ENCODE measurements around the gene TTLL5.

DNA sequence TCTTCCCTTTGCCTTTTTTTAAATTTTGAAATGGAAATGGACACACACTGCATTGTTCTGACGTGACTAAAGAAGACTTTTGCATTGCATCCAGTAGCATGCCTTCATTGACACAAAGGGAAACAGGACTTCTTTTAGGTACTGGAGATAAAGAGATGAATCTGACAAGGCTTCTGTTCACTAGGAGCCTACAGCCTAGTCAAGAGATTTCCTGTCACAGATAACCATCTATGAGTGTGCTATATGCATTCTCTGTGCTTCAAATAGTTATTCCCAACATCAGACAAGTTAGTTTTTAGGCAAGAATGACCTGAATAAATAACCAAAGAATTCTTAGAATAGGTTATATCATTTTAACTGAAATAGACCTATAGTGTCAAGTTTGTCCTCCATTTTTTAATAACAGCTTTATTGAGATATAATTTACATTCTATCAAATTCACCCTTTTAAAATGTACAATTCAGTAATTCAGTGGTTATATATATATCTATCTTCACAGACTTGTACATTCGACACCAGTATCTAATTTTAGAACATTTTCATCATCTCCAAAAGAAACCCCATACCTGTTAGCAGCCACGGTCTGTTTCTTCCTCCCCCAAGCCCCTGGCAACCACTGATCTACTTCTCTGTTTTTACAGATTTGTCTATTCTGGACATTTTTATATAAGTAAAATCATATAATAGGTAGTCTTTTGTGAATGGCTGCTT lies 122.7 kb downstream of the TTLL5 start:
- TF ChIP-seq EZH2 (IDR thresholded peaks at IDR 0.05; ENCODE audit: low read length, unreplicated experiment), result no peak
- TF ChIP-seq, protein P1, sequence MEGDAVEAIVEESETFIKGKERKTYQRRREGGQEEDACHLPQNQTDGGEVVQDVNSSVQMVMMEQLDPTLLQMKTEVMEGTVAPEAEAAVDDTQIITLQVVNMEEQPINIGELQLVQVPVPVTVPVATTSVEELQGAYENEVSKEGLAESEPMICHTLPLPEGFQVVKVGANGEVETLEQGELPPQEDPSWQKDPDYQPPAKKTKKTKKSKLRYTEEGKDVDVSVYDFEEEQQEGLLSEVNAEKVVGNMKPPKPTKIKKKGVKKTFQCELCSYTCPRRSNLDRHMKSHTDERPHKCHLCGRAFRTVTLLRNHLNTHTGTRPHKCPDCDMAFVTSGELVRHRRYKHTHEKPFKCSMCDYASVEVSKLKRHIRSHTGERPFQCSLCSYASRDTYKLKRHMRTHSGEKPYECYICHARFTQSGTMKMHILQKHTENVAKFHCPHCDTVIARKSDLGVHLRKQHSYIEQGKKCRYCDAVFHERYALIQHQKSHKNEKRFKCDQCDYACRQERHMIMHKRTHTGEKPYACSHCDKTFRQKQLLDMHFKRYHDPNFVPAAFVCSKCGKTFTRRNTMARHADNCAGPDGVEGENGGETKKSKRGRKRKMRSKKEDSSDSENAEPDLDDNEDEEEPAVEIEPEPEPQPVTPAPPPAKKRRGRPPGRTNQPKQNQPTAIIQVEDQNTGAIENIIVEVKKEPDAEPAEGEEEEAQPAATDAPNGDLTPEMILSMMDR (conservative IDR thresholded peaks at IDR 0.05; ENCODE audit: low read depth, low read length), result no peak
- TF ChIP-seq EZH2phosphoT487 (IDR thresholded peaks at IDR 0.05; ENCODE audit: borderline replicate concordance, low read length), result no peak

Data from PC-3 (cell line).